NCI-H82 treated with DMSO at 0.1 percent for 48 hours (cell line): ENCODE results near the gene PDE1C.

ENCODE experiments used
- DNase-seq: peaks from one replicate; lab custom pipeline; 2025; ENCODE audit not compliant: unreplicated experiment; lab: John Stamatoyannopoulos, UW

PDE1C gene

GRCh38 chr7:31953432-31953831, 116.8 kb downstream of the PDE1C start:
- DNase-seq: no peak

GRCh38 chr7:31950091-31950755, 120.0 kb downstream of the PDE1C start:
- DNase-seq: no peak

- DNase-seq: no peak
Observed at GRCh38 chr7:31948029-31948428, 122.2 kb downstream of the PDE1C start.

GRCh38 chr7:31940167-31940566, 130.0 kb downstream of the PDE1C start:
- no peak for DNase-seq

GRCh38 chr7:31939076-31939475, 131.1 kb downstream of the PDE1C start:
- DNase-seq: no peak

GRCh38 chr7:31938650-31939049, 131.6 kb downstream of the PDE1C start:
- no peak for DNase-seq

GRCh38 chr7:31937982-31938381, 132.2 kb downstream of the PDE1C start:
- no peak for DNase-seq

GRCh38 chr7:31935124-31936054, 134.8 kb downstream of the PDE1C start:
- DNase-seq: no peak

GRCh38 chr7:31934551-31934950, 135.7 kb downstream of the PDE1C start:
- DNase-seq: no peak

GRCh38 chr7:31933481-31933880, 136.7 kb downstream of the PDE1C start:
- no peak for DNase-seq

- DNase-seq: no peak
Observed at GRCh38 chr7:31926991-31927584, 143.1 kb downstream of the PDE1C start.

- no peak for DNase-seq
Observed at GRCh38 chr7:31925753-31926454, 144.3 kb downstream of the PDE1C start.

- no peak for DNase-seq
Observed at GRCh38 chr7:31924251-31924650, 146.0 kb downstream of the PDE1C start.

- no peak for DNase-seq
Observed at GRCh38 chr7:31922848-31923247, 147.4 kb downstream of the PDE1C start.

- DNase-seq: no peak
Observed at GRCh38 chr7:31921047-31921446, 149.2 kb downstream of the PDE1C start.

GRCh38 chr7:31919678-31920369, 150.4 kb downstream of the PDE1C start:
- DNase-seq: no peak

- no peak for DNase-seq
Observed at GRCh38 chr7:31918706-31919393, 151.4 kb downstream of the PDE1C start.

GRCh38 chr7:31917256-31917655, 153.0 kb downstream of the PDE1C start:
- no peak for DNase-seq

GRCh38 chr7:31910191-31910590, 160.0 kb downstream of the PDE1C start:
- DNase-seq: no peak
